MV-4-11 (cell line): ENCODE data around the gene SLC25A33.

Experiments used
- DNase-seq: peaks from one replicate; lab custom pipeline; 2025; lab: John Stamatoyannopoulos, UW

The SLC25A33 gene

DNA sequence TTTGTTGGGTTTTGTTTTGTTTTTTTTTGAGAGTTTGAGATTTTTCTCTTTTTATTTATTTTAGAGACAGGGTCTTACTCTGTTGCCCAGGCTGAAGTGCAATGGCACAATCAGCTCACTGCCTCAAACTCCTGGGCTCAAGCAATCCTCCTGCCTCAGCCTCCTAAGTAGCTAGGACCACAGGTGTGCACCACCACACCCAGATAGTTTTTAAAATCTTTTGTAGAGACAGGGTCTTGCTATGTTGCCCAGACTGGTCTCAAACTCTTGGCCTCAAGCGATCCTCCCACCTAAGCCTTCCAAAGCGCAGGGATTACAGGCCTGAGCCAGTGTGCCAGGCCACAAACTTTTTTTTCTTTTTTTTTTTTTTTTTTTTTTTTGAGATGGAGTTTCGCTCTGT lies 85.8 kb downstream of the SLC25A33 start:
- DNase-seq, result peak; percentile 24

DNA sequence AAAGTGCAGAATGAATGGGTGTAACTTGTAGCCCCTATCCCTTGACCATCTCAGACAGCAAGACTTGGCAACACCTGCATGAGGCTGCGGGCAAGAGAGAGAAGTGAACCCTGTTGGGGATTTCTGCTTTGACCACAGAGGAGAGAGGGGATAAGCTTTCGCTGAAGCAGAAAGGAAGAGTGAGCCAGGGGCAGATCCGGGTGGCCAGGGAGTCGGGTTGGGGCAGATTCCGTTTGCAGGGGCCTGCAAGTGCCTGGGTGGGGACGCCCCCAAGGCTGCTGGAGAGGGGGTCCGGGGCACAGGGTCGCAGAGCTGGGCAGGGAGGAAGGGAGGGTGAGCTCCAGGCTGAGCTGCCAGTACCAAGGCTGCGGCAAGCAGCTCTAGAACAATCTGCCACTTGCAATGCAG lies 86.9 kb downstream of the SLC25A33 start:
- peak; percentile 65 for DNase-seq

DNA sequence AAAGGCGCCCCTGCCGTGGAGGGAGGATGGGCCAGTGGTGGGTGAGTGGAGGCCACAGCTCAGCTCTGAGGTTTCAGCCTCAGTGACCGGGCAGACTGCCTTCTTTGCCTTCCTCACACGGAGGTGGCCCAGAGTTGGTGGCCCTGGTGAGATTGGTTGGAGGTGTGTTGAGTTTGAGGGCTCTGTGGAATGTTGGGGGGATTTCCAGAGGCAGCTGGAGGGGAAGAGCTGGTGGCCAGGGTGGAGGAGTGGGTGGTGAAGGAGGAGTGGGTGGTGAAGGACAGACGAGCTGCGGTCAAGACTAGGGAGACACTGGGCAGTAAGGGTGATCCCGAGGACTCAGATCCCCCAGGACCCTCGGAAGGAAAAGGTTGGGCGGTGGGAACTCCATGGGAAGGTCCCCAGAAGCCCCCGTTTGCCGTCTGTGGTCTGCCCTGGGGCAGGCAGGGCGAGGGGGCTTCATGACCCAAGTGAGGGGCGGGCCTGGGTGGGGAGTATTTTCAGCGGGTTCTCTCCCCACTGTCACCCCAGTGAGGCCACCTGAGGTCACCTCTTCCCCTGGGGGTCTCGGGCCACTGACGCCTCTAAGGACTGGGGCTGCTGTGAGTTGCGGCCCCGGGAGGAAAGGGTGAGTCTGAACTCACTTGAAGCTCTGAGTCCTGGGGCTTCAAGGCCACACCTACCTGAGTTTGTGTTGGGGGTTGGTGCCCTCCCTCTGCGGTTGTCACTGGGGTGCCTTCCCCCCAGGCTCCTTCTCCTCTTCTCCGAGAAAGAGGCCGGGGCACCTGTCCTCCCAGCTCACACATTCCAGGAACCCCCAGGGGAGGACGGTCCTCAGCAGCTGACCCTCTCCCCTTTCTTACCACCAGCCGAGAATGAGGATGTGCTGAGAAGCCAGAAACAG lies 89.5 kb downstream of the SLC25A33 start:
- peak; percentile 17 for DNase-seq

DNA sequence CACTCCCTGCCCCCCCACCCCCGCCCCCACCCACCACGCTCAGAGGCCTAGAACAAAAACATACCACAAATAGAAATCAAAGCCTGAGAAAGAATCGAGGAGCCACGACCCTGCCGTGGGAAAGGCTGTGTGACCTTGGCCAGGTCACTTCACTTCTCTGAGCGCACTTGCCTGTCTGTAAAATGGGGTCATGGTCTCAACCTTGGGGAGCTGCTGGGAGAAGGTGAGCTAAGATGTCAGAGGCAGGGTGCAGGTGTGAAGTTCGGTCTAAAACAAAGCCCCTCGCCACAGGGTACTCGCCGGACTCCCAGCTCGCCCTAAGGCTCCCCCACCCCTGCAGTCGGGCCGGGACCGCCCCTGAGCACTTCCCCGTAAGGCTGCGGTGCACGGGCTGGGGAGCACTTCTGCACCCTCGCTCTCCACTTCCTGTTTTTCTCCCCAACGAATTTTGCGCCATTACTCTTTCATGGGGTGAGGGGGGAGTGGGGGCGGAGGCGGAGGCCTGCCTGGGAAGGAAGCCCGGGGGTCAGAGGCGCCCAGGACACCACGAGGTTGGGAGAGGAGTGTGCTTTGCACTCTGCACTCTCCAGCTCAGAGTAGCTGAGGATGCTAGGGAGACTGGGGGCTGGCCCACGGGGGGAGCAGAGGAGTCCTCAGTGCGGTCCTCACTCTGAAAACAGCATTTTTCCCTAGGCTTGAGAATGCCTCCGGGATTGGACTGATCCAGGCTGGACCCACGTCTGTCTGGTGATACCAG lies 90.4 kb downstream of the SLC25A33 start:
- peak; percentile 90 for DNase-seq

DNA sequence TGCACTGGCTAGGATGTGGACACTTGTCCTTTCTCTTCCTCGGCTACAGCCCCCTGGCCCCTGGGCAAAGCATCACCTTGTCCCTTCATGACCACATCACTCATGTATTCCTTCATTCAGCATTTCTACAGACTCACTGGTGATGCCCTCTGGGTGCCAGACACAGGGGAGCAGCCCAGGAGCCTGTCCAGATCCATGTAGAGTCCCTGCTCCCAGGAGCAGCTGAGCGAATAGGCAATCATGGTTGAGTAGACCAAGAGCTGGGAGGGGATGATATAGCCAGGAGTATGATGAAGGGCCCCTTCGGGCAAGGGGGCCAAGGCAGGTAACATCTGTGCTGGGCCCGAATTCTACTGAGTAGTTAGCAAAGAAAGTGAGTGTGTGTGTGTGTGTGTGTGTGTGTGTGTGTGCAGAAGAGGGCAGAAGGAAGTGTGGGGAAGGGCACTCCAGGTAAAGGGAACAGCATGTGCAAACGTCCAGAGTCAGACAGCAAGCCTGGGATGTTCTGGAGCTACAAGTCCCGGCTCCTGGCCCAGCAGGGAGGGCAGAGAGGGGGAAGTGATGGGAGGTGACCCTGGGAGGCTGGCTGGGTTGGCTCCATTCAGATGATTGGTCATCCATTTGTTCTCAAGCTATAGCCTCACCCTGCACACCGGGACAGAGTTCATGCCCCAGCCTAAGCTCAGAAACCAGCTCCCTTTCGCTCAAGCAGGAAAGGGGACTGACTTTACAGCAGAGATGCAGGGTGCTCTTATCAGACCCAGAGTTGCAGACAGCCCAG lies 91.3 kb downstream of the SLC25A33 start:
- DNase-seq, result no peak

DNA sequence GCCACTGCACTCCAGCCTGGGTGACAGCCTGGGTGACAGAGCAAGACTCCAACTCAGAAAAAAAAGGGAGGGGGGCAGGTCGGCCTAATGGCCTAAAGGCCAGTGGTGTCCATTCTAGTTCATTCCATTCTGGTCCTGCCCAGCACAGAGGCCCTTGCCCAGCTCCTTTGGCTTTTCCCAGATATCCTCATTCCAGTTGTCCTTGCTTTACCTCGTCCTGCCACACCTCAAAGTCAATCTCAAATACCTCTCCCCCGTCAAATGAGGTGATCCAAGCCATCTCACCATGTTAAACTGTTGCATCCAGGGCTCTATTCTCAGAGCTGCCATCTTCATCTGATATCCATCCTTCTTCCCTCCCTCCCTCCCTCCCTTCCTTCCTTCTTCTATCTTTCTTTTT lies 92.3 kb downstream of the SLC25A33 start:
- no peak for DNase-seq

DNA sequence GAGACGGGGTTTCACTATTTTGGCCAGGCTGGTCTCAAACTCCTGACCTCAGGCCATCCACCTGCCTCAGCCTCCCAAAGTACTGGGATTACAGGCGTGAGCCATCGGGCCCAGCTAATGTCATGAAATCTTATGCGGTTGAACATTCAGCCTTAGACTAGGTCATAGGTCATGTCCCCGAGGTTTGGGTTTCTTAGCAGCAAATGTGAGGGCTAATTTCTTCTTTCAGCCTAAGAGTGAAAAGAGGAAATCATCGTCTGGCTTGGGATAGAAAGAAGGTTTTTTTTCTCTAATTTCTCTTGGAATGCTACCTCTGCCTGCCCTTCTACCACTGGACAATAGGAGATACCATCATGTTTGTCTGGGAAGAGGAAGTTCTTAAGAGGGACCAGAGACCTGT lies 94.2 kb downstream of the SLC25A33 start:
- DNase-seq, result peak; percentile 89

DNA sequence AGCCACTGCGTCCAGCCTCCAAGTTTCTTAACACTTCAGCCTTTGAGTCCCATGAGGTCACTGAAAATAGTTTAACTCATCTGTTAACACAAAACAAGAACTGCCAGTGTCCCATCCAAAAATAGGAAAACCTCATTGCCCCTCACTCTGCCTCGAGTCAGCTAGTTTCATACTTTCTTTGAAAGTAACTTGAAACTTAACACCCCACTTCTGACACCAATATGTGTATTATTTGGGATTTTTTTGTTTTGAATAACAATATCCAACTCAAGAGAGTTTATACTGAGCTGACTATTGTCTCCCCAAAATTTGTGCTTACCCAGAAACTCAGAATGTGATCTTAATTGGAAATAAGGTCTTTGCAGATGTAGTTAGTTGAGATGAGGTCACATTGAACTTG lies 95.3 kb downstream of the SLC25A33 start:
- DNase-seq, result no peak
